ENCODE results near the gene RAVER1. TPM values are rescaled to one million over a fixed set of nuclear protein-coding genes. Genes with fewer than 3 reads are reported as not detected.

RAVER1 gene
- total and polyA plus RNA-seq, 4 experiments from 2014 or later, result 6.8 to 56.1 (median 37.2) TPM

DNA sequence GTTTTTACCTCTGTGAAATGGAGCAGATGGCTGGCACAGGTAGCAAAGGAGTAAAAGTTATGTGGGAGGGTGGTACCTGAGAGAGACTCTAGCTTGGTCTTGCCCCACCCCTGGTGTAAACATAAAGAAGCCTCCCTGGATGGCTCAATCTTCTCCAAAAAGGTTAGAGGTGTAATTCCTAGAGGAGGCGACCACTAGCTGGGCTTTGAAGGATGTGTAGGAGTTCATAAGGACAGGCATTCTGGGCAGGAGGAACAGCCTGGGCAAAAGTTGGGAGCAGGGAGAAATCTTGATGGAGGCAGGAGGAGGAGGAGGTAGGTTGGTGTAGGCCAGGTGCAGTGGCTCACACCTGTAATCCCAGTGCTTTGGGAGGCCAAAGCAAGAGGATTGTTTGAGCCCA is 54.4 kb downstream of the RAVER1 start:
- ChIA-PET POLR2A (ENCODE audit: partially characterized antibody) (interaction anchor here (1.5 to 2.2 kb wide), 3 partner anchors 8 to 11 kb away, joined by 7 to 9 read pairs (median 8); partner anchors contain the start of genes ICAM1 and ICAM5), CTCF (ENCODE audit: partially characterized antibody) (interaction anchor here (0.8 to 2.0 kb wide), 4 partner anchors 9 to 113 kb away, joined by 3 to 6 read pairs (median 5); no protein-coding TSS in a partner anchor)
- Mint-ChIP-seq H3K4me1 (peaks cover 5 to 11% (median 8%) of the 10 kb centered on the region in 4 donors), H3K27ac (peak overlapping the region in 2 of 7 donors; percentile 81 to 89), H3K27me3 (no peaks in the 10 kb centered on the region), H3K4me3 (no peak overlapping the region), H3K36me3 (peaks cover 9 to 40% of the 10 kb centered on the region in 2 donors), H3K9me3 (no peaks in the 10 kb centered on the region)
- no peak for DNase-seq
- Histone ChIP-seq H3K27me3 (ENCODE audit: insufficient read depth, low read length) (no peaks in the 10 kb centered on the region), H3K4me3 (ENCODE audit: low read length in 2 of 2) (no peak overlapping the region), H3K9me3 (ENCODE audit: control insufficient read depth in 1 of 2, low read length in 2 of 2) (no peaks in the 10 kb centered on the region), H3K4me1 (ENCODE audit: insufficient read depth, low read length) (no peaks in the 10 kb centered on the region), H3K36me3 (ENCODE audit: insufficient read depth, low read length) (peaks cover 3% of the 10 kb centered on the region), H3K27ac (ENCODE audit: low read depth, low read length) (no peak overlapping the region)
- intact Hi-C loops (cut with micrococcal nuclease), result no loop called here

DNA sequence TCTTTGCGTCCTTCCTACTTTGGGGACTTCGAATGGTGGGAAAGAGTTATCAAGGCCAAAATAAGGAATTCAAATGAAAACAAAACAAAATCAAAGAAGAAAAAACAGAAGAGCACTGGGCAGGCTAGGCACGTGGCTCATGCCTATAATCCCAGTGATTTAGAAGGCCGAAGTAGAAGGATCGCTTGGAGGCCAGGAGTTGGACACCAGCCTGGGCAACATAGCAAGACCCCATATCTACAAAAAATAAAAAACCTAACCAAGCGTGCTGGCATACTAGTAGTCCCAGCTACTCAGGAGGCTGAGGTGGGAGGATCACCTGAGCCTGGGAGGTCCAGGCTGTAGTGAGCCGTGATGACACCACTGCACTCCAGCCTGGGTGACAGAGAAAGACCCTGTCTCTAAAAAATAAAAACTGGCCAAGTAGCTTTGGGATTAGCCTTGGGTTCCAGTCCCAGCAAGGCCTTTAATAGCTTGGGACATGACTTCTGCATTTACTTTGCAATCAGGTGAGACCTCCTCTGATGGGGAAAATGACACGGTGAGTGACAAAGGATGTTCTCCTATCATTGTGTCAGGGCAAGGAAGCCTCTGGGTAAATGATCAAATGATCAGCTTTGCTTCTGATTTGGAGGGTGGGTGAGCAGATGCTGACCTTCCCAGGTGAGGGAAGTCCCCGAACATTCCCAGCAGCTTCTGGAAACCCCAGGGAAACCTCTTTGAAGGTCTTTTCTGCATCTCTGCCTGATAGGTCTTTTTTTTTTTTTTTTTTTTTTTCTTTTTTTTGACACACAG is 55.3 kb downstream of the RAVER1 start:
- peak overlapping the region in 2 of 7 donors; percentile 35 to 77 for H3K27ac Mint-ChIP-seq
- DNase-seq, result no peak

DNA sequence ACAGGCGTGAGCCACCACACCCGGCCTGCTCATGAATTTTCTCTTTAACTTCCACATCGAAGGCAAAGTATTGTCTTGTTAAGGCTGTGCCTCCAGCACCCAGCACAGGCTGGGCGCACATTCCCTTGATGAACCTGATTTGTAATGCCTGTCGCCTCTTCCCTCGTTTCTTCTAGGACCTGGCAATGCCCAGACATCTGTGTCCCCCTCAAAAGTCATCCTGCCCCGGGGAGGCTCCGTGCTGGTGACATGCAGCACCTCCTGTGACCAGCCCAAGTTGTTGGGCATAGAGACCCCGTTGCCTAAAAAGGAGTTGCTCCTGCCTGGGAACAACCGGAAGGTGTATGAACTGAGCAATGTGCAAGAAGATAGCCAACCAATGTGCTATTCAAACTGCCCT is 58.7 kb downstream of the RAVER1 start:
- Mint-ChIP-seq H3K4me3 (peak overlapping the region in 1 of 8 donors; percentile 31), H3K4me1 (peaks cover 10 to 40% (median 25%) of the 10 kb centered on the region in 4 donors), H3K27ac (peak overlapping the region in 2 of 7 donors; percentile 24 to 90), H3K36me3 (peaks cover 4 to 33% of the 10 kb centered on the region in 2 donors), H3K9me3 (no peaks in the 10 kb centered on the region), H3K27me3 (no peaks in the 10 kb centered on the region)
- ChIA-PET CTCF (ENCODE audit: partially characterized antibody) (interaction anchor here (1.3 kb wide), 1 partner anchor 106 kb away, joined by 4 read pairs; the partner anchor contains the start of gene TYK2), POLR2A (ENCODE audit: partially characterized antibody) (interaction anchor here (0.7 to 1.1 kb wide), 2 partner anchors 118 to 129 kb away, joined by 3 read pairs; partner anchors contain the start of gene CDC37)
- H3K4me1 ChIP-seq (ENCODE audit: insufficient read depth, low read length), result peaks cover 33% of the 10 kb centered on the region
- no peak for DNase-seq
- H3K27me3 ChIP-seq (ENCODE audit: insufficient read depth, low read length), result no peaks in the 10 kb centered on the region
- H3K27ac ChIP-seq (ENCODE audit: low read depth, low read length), result no peak overlapping the region
- H3K36me3 ChIP-seq (ENCODE audit: insufficient read depth, low read length), result no peaks in the 10 kb centered on the region
- intact Hi-C loops (cut with micrococcal nuclease), result no loop called here
- H3K9me3 ChIP-seq (ENCODE audit: control insufficient read depth in 1 of 2, low read length in 2 of 2), result no peaks in the 10 kb centered on the region
- H3K4me3 ChIP-seq (ENCODE audit: low read length in 2 of 2), result no peak overlapping the region

More for the DNA sequence above, 55.3 kb downstream of the RAVER1 start:
- POLR2A ChIA-PET (ENCODE audit: partially characterized antibody), result interaction anchor here (1.9 to 2.2 kb wide), 2 partner anchors 8 to 12 kb away, joined by 8 to 9 read pairs; partner anchors contain the start of gene ICAM5
- H3K27ac ChIP-seq (ENCODE audit: low read depth, low read length), result no peak overlapping the region
- Mint-ChIP-seq H3K4me1 (peaks cover 6 to 14% (median 8%) of the 10 kb centered on the region in 4 donors), H3K27me3 (no peaks in the 10 kb centered on the region), H3K36me3 (peaks cover 9 to 35% of the 10 kb centered on the region in 2 donors), H3K4me3 (no peak overlapping the region), H3K9me3 (no peaks in the 10 kb centered on the region)
- H3K36me3 ChIP-seq (ENCODE audit: insufficient read depth, low read length), result peaks cover under 1% of the 10 kb centered on the region
- no peaks in the 10 kb centered on the region for H3K9me3 ChIP-seq (ENCODE audit: control insufficient read depth in 1 of 2, low read length in 2 of 2)
- intact Hi-C loops (cut with micrococcal nuclease), result no loop called here
- CTCF ChIA-PET (ENCODE audit: partially characterized antibody), result interaction anchor here (0.8 to 1.6 kb wide), 4 partner anchors 8 to 111 kb away, joined by 3 to 6 read pairs (median 4); no protein-coding TSS in a partner anchor
- no peaks in the 10 kb centered on the region for H3K27me3 ChIP-seq (ENCODE audit: insufficient read depth, low read length)
- no peak overlapping the region for H3K4me3 ChIP-seq (ENCODE audit: low read length in 2 of 2)
- H3K4me1 ChIP-seq (ENCODE audit: insufficient read depth, low read length), result no peaks in the 10 kb centered on the region

DNA sequence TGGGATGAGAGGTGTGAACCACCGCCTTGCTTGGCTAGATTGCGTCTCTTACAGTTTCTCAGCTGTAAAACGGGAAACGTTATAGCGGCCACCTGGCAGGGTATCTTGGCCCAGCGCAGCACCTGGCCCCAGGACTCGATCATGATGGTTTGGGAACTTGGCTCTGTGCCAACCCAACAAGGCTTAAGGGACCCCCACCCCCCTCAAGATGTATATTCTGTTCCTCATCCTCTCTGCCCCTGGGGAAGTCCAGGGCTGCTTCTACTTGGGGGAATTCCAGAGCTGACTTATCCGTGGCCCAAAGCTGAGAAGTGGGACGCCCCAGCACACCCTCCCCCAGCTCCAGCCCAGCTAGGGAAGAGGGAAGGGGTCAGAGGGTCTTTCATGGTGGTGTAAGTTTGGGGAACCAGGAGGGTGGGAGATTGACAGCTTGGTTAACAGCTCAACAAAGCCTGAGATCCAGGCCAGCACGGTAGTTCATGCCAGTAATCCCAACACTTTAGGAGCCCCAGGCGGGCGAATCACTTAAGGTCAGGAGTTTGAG is 61.7 kb downstream of the RAVER1 start:
- Histone ChIP-seq H3K9me3 (ENCODE audit: control insufficient read depth in 1 of 2, low read length in 2 of 2) (no peaks in the 10 kb centered on the region), H3K4me1 (ENCODE audit: insufficient read depth, low read length) (peaks cover 34% of the 10 kb centered on the region), H3K4me3 (ENCODE audit: low read length in 2 of 2) (peak overlapping the region; percentile 23 to 82), H3K27me3 (ENCODE audit: insufficient read depth, low read length) (no peaks in the 10 kb centered on the region), H3K27ac (ENCODE audit: low read depth, low read length) (peak overlapping the region; percentile 88), H3K36me3 (ENCODE audit: insufficient read depth, low read length) (no peaks in the 10 kb centered on the region)
- POLR2A ChIA-PET (ENCODE audit: partially characterized antibody), result interaction anchor here (0.7 to 4.7 kb wide), 25 partner anchors 8 to 167 kb away, joined by 3 to 111 read pairs (median 6); partner anchors contain the start of genes CDC37, FDX2, ICAM4 and ICAM5
- H3K27ac Mint-ChIP-seq, result peak overlapping the region; percentile 91 to 96 (median 95)
- H3K9me3 Mint-ChIP-seq, result no peaks in the 10 kb centered on the region
- peaks cover 0 to 16% of the 10 kb centered on the region in 2 donors for H3K36me3 Mint-ChIP-seq
- DNase-seq, result peak in 3 of 5 donors; percentile 35 to 77 (median 37)
- CTCF ChIA-PET (ENCODE audit: partially characterized antibody), result interaction anchor here (0.7 to 9.8 kb wide), 20 partner anchors 9 to 208 kb away, joined by 3 to 235 read pairs (median 6); partner anchors contain the start of genes CDC37, ICAM5 and TYK2
- H3K27me3 Mint-ChIP-seq, result no peaks in the 10 kb centered on the region
- H3K4me3 Mint-ChIP-seq, result peak overlapping the region; percentile 81 to 91 (median 86)
- H3K4me1 Mint-ChIP-seq, result peaks cover 9 to 42% (median 24%) of the 10 kb centered on the region in 4 donors
- intact Hi-C loops (cut with micrococcal nuclease), result loop anchor here (1.0 to 2.0 kb wide), 3 partner anchors 17 to 109 kb away; partner anchors contain the start of genes ICAM5, RAVER1 and TYK2

DNA sequence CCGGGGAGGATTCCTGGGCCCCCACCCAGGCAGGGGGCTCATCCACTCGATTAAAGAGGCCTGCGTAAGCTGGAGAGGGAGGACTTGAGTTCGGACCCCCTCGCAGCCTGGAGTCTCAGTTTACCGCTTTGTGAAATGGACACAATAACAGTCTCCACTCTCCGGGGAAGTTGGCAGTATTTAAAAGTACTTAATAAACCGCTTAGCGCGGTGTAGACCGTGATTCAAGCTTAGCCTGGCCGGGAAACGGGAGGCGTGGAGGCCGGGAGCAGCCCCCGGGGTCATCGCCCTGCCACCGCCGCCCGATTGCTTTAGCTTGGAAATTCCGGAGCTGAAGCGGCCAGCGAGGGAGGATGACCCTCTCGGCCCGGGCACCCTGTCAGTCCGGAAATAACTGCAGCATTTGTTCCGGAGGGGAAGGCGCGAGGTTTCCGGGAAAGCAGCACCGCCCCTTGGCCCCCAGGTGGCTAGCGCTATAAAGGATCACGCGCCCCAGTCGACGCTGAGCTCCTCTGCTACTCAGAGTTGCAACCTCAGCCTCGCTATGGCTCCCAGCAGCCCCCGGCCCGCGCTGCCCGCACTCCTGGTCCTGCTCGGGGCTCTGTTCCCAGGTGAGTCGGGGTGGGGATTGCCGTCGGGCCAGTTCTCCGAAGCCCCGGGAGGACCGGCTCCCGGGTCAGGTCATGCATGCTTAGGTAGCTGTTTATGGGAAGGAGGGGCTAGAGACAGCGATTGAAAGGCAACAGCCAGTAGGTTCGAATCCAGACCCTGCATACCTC is 62.5 kb downstream of the RAVER1 start, which contains the start of gene ICAM1:
ICAM1 (plus strand) TSS at position 505 of the 779 bp plus-strand sequence; CDS start at position 545, 40 bp downstream.
- Mint-ChIP-seq H3K27me3 (no peaks in the 10 kb centered on the region), H3K27ac (peak within 1 kb of the TSS; percentile 91 to 96 (median 95)), H3K9me3 (no peaks in the 10 kb centered on the region), H3K36me3 (peaks cover 0 to 16% of the 10 kb centered on the region in 2 donors), H3K4me3 (peak within 1 kb of the TSS; percentile 81 to 91 (median 86)), H3K4me1 (peaks cover 9 to 42% (median 24%) of the 10 kb centered on the region in 4 donors)
- no peaks in the 10 kb centered on the region for H3K27me3 ChIP-seq (ENCODE audit: insufficient read depth, low read length)
- H3K36me3 ChIP-seq (ENCODE audit: insufficient read depth, low read length), result no peaks in the 10 kb centered on the region
- DNase-seq, result peak; percentile 67 to 82 (median 69)
- peak within 1 kb of the TSS; percentile 57 to 82 for H3K4me3 ChIP-seq (ENCODE audit: low read length in 2 of 2)
- ChIA-PET POLR2A (ENCODE audit: partially characterized antibody) (interaction anchor here (0.7 to 4.7 kb wide), 30 partner anchors 8 to 167 kb away, joined by 3 to 111 read pairs (median 6); partner anchors contain the start of genes CDC37, FDX2, ICAM4 and ICAM5), CTCF (ENCODE audit: partially characterized antibody) (interaction anchor here (0.6 to 9.8 kb wide), 27 partner anchors 8 to 208 kb away, joined by 3 to 235 read pairs (median 5); partner anchors contain the start of genes CDC37, ICAM4, ICAM5 and TYK2)
- peak within 1 kb of the TSS; percentile 88 for H3K27ac ChIP-seq (ENCODE audit: low read depth, low read length)
- H3K4me1 ChIP-seq (ENCODE audit: insufficient read depth, low read length), result peaks cover 34% of the 10 kb centered on the region
- intact Hi-C loops (cut with micrococcal nuclease), result loop anchor here (1.0 to 2.0 kb wide), 3 partner anchors 18 to 110 kb away; partner anchors contain the start of genes ICAM5, RAVER1 and TYK2
- no peaks in the 10 kb centered on the region for H3K9me3 ChIP-seq (ENCODE audit: control insufficient read depth in 1 of 2, low read length in 2 of 2)

DNA sequence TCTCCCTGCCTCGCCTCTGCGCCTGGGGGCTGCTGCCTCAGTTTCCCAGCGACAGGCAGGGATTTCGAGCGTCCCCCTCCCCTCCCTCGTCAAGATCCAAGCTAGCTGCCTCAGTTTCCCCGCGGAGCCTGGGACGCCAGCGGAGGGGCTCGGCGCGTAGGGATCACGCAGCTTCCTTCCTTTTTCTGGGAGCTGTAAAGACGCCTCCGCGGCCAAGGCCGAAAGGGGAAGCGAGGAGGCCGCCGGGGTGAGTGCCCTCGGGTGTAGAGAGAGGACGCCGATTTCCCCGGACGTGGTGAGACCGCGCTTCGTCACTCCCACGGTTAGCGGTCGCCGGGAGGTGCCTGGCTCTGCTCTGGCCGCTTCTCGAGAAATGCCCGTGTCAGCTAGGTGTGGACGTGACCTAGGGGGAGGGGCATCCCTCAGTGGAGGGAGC is 63.1 kb downstream of the RAVER1 start:
- ChIA-PET POLR2A (ENCODE audit: partially characterized antibody) (interaction anchor here (0.8 to 4.7 kb wide), 23 partner anchors 9 to 164 kb away, joined by 3 to 111 read pairs (median 6); partner anchors contain the start of genes CDC37, DNMT1, FDX2 and ICAM4), CTCF (ENCODE audit: partially characterized antibody) (interaction anchor here (0.9 to 9.8 kb wide), 27 partner anchors 8 to 209 kb away, joined by 3 to 235 read pairs (median 5); partner anchors contain the start of genes CDC37, ICAM4, ICAM5 and TYK2)
- H3K36me3 Mint-ChIP-seq, result peaks cover 0 to 14% of the 10 kb centered on the region in 2 donors
- Histone ChIP-seq H3K27ac (ENCODE audit: low read depth, low read length) (peak overlapping the region; percentile 88), H3K9me3 (ENCODE audit: control insufficient read depth in 1 of 2, low read length in 2 of 2) (no peaks in the 10 kb centered on the region), H3K4me1 (ENCODE audit: insufficient read depth, low read length) (peaks cover 34% of the 10 kb centered on the region), H3K4me3 (ENCODE audit: low read length in 2 of 2) (peak overlapping the region; percentile 57 to 82), H3K27me3 (ENCODE audit: insufficient read depth, low read length) (no peaks in the 10 kb centered on the region), H3K36me3 (ENCODE audit: insufficient read depth, low read length) (no peaks in the 10 kb centered on the region)
- H3K27ac Mint-ChIP-seq, result peak overlapping the region; percentile 91 to 96 (median 95)
- H3K4me1 Mint-ChIP-seq, result peaks cover 9 to 42% (median 24%) of the 10 kb centered on the region in 4 donors
- DNase-seq, result peak; percentile 62 to 80 (median 72)
- H3K9me3 Mint-ChIP-seq, result no peaks in the 10 kb centered on the region
- H3K27me3 Mint-ChIP-seq, result no peaks in the 10 kb centered on the region
- peak overlapping the region; percentile 81 to 91 (median 86) for H3K4me3 Mint-ChIP-seq
- intact Hi-C loops (cut with micrococcal nuclease), result loop anchor here (2.0 kb wide), 2 partner anchors 19 to 111 kb away; partner anchors contain the start of genes ICAM5 and TYK2
